ENCODE results near the gene GADD45A. TPM values are rescaled to one million over a fixed set of nuclear protein-coding genes. Genes with fewer than 3 reads are reported as not detected.
A peak's percentile ranks its signal among the peaks of the same experiment; 100 is the strongest.

The GADD45A gene, protein sequence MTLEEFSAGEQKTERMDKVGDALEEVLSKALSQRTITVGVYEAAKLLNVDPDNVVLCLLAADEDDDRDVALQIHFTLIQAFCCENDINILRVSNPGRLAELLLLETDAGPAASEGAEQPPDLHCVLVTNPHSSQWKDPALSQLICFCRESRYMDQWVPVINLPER
- 108 TPM for polyA plus RNA-seq (2012; ENCODE audit: insufficient read length, low read depth)

DNA sequence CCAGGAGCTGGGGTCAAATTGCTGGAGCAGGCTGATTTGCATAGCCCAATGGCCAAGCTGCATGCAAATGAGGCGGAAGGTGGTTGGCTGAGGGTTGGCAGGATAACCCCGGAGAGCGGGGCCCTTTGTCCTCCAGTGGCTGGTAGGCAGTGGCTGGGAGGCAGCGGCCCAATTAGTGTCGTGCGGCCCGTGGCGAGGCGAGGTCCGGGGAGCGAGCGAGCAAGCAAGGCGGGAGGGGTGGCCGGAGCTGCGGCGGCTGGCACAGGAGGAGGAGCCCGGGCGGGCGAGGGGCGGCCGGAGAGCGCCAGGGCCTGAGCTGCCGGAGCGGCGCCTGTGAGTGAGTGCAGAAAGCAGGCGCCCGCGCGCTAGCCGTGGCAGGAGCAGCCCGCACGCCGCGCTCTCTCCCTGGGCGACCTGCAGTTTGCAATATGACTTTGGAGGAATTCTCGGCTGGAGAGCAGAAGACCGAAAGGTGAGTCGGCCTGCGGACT, at the start of gene GADD45A:
TSS of gene GADD45A (plus strand) at position 135 of the 491 bp plus-strand sequence. CDS start at position 429, 294 bp downstream.
- TF ChIP-seq SIN3A (IDR thresholded peaks at IDR 0.05; ENCODE audit: borderline replicate concordance, insufficient read depth, low read length) (no peak), TAF1 (IDR thresholded peaks at IDR 0.05; ENCODE audit: borderline replicate concordance, insufficient read depth, low read length) (peak; percentile 98), POLR2AphosphoS5 (IDR thresholded peaks at IDR 0.05; ENCODE audit: low read depth, low read length) (peak; percentile 98), FOXP2 (optimal IDR thresholded peaks at IDR 0.05; ENCODE audit: borderline replicate concordance, extremely low read depth, extremely low read length, insufficient read depth) (peak; percentile 70)
- TF ChIP-seq, protein P1, sequence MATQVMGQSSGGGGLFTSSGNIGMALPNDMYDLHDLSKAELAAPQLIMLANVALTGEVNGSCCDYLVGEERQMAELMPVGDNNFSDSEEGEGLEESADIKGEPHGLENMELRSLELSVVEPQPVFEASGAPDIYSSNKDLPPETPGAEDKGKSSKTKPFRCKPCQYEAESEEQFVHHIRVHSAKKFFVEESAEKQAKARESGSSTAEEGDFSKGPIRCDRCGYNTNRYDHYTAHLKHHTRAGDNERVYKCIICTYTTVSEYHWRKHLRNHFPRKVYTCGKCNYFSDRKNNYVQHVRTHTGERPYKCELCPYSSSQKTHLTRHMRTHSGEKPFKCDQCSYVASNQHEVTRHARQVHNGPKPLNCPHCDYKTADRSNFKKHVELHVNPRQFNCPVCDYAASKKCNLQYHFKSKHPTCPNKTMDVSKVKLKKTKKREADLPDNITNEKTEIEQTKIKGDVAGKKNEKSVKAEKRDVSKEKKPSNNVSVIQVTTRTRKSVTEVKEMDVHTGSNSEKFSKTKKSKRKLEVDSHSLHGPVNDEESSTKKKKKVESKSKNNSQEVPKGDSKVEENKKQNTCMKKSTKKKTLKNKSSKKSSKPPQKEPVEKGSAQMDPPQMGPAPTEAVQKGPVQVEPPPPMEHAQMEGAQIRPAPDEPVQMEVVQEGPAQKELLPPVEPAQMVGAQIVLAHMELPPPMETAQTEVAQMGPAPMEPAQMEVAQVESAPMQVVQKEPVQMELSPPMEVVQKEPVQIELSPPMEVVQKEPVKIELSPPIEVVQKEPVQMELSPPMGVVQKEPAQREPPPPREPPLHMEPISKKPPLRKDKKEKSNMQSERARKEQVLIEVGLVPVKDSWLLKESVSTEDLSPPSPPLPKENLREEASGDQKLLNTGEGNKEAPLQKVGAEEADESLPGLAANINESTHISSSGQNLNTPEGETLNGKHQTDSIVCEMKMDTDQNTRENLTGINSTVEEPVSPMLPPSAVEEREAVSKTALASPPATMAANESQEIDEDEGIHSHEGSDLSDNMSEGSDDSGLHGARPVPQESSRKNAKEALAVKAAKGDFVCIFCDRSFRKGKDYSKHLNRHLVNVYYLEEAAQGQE (IDR thresholded peaks at IDR 0.05; ENCODE audit: insufficient read depth in 1 of 2, low read depth in 2 of 2, low read length in 2 of 2): 0 out of 4 replicates have a peak, but pooled peaks have one; percentile 33 to 43

DNA sequence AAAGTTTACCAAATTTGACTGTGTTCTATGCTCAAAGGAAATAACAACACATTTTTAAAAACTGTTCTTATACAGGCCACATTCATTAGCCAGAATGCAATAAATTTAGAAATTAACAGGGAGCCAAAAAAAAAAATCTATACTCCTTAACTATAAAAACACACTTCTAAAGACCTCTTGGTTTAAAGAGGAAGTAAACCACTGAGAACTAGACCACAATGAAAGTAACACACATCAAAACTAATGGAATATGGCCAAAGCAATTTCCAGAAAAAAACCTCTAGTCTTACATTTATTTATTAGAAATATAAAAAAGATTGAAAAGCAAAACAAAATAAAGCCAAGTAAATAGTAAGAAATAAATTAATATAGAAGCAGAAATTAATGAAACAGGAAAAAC, 48.9 kb upstream of the GADD45A start:
- no peak for TF ChIP-seq TAF1 (IDR thresholded peaks at IDR 0.05; ENCODE audit: borderline replicate concordance, insufficient read depth, low read length)
- TF ChIP-seq POLR2AphosphoS5 (IDR thresholded peaks at IDR 0.05; ENCODE audit: low read depth, low read length): no peak
- no peak for TF ChIP-seq SIN3A (IDR thresholded peaks at IDR 0.05; ENCODE audit: borderline replicate concordance, insufficient read depth, low read length)
- TF ChIP-seq, protein P1 (IDR thresholded peaks at IDR 0.05; ENCODE audit: insufficient read depth in 1 of 2, low read depth in 2 of 2, low read length in 2 of 2): no peak
- no peak for TF ChIP-seq FOXP2 (optimal IDR thresholded peaks at IDR 0.05; ENCODE audit: borderline replicate concordance, extremely low read depth, extremely low read length, insufficient read depth)

DNA sequence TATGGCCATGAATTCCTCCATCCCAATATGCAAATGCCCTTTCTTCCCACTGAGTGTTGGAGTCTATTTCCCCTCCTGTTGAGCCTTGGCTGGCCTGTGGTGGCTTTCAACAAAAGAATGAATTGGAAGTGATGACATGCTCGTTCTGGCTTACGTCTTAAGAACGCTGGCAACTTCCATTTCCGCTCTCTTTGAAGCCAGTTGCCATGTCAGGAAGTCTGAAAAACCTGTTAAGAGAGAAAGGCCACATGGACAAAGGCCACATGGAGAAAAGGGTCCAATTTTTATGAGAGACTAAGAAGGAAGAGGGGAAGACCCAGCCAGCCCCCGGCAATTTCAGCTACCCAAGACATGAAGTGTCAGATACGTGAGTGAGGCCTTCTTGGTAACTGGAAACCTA, 45.6 kb upstream of the GADD45A start:
- TF ChIP-seq, protein P1 (IDR thresholded peaks at IDR 0.05; ENCODE audit: insufficient read depth in 1 of 2, low read depth in 2 of 2, low read length in 2 of 2): no peak
- TF ChIP-seq POLR2AphosphoS5 (IDR thresholded peaks at IDR 0.05; ENCODE audit: low read depth, low read length) (no peak), SIN3A (IDR thresholded peaks at IDR 0.05; ENCODE audit: borderline replicate concordance, insufficient read depth, low read length) (no peak), FOXP2 (optimal IDR thresholded peaks at IDR 0.05; ENCODE audit: borderline replicate concordance, extremely low read depth, extremely low read length, insufficient read depth) (no peak)

DNA sequence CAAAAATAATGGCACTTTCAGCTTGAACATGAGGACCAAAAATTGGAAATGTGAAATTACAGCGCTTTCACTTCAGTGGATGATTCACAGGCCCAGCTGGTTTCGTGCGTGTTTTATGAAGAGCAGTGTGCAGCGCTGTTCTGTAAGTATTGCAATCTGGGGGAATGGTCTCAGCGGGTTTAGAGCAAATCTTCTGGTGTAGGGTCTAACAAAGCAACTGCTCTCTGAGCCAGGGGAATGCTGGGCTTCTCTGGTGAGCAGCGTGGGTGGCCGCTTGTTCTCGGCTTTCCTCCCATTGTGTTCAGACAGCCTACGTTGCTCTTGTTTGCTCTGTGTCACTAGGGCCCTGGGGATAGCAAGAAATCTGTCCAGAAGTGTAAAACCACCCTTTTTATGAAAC, 42.4 kb upstream of the GADD45A start:
- no peak for TF ChIP-seq POLR2AphosphoS5 (IDR thresholded peaks at IDR 0.05; ENCODE audit: low read depth, low read length)
- TF ChIP-seq SIN3A (IDR thresholded peaks at IDR 0.05; ENCODE audit: borderline replicate concordance, insufficient read depth, low read length): no peak
- TF ChIP-seq, protein P1 (IDR thresholded peaks at IDR 0.05; ENCODE audit: insufficient read depth in 1 of 2, low read depth in 2 of 2, low read length in 2 of 2): no peak
- TF ChIP-seq TAF1 (IDR thresholded peaks at IDR 0.05; ENCODE audit: borderline replicate concordance, insufficient read depth, low read length): no peak
- no peak for TF ChIP-seq FOXP2 (optimal IDR thresholded peaks at IDR 0.05; ENCODE audit: borderline replicate concordance, extremely low read depth, extremely low read length, insufficient read depth)

Data from PFSK-1 (cell line).